ENCODE data around the gene LIMS1.

GRCh38 chr2:108588070-108588668, 53.9 kb downstream of the LIMS1 start:
- TF ChIP-seq ELF4 (IDR thresholded peaks at IDR 0.05): no peak
- TF ChIP-seq TARDBP (IDR thresholded peaks at IDR 0.05): no peak
- no peak for TF ChIP-seq SP1 (IDR thresholded peaks at IDR 0.05)
- TF ChIP-seq SUZ12 (IDR thresholded peaks at IDR 0.05): no peak
- no peak for TF ChIP-seq FOXM1 (IDR thresholded peaks at IDR 0.05; ENCODE audit: borderline replicate concordance)
- TF ChIP-seq FOXK2 (IDR thresholded peaks at IDR 0.05): no peak
- no peak for TF ChIP-seq LEF1 (IDR thresholded peaks at IDR 0.05; ENCODE audit: borderline replicate concordance)
- TF ChIP-seq NFRKB (IDR thresholded peaks at IDR 0.05): no peak
- TF ChIP-seq ARNT (IDR thresholded peaks at IDR 0.05): no peak
